ENCODE data around the gene TERT. TPM values are rescaled to one million over a fixed set of nuclear protein-coding genes. Genes with fewer than 3 reads are reported as not detected.

Gene TERT
- total and polyA plus RNA-seq, 2 of the 8 experiments (the other 6 are each of a cell fraction or from before 2014, with no cell fraction given), result 13.1 to 23.1 TPM

- Histone ChIP-seq H3K9ac (replicated peaks in 1 of 4; ENCODE audit: extremely low read depth in 1 of 4, low read depth in 3 of 4, low read length in 3 of 4) (no peak overlapping the region), H3K14ac (ENCODE audit: insufficient read length) (no peak overlapping the region), H3K36me3 (ENCODE audit: control insufficient read depth in 2 of 4, insufficient read depth in 4 of 4, low read length in 3 of 4) (peaks cover 0 to 12% (median 6%) of the 10 kb centered on the region in 4 experiments; a peak in 4 of 8 replicates), H3K79me1 (ENCODE audit: low read depth, low read length) (peaks cover 4% of the 10 kb centered on the region; the same call in 1 of the 2 replicates), H3K27ac (ENCODE audit: low read depth, low read length) (no peak overlapping the region), H3K23me2 (ENCODE audit: low read depth, low read length) (peaks cover 3% of the 10 kb centered on the region; the same call in 1 of the 2 replicates), H2BK15ac (ENCODE audit: low read length) (no peak overlapping the region), H3K27me3 (replicated peaks in 1 of 4; ENCODE audit: control insufficient read depth in 3 of 4, extremely low read depth in 1 of 4, insufficient read depth in 3 of 4, low read length in 3 of 4) (no peaks in the 10 kb centered on the region), H4K5ac (ENCODE audit: insufficient read length, low read depth, low read length) (no peak overlapping the region), H3K9me3 (ENCODE audit: insufficient read depth in 2 of 2, low read depth in 1 of 2, low read length in 1 of 2) (no peaks in the 10 kb centered on the region; a peak in 1 of 4 replicates), H4K8ac (ENCODE audit: extremely low read depth, insufficient read depth, low read length) (0 out of 2 replicates have a peak overlapping the region, but pooled peaks have one; percentile 89), H2AK5ac (ENCODE audit: low read depth, low read length) (no peak overlapping the region), H2BK20ac (ENCODE audit: low read length) (no peak overlapping the region), H4K91ac (replicated peaks; ENCODE audit: insufficient read length, low read length) (no peak overlapping the region), H3K4ac (replicated peaks; ENCODE audit: insufficient read length, low read depth, low read length) (no peak overlapping the region), H3K4me2 (ENCODE audit: insufficient read depth in 1 of 2, low read depth in 2 of 2, low read length in 2 of 2) (no peak overlapping the region), H3K18ac (ENCODE audit: extremely low read depth, low read length) (no peak overlapping the region), H4K20me1 (replicated peaks in 1 of 2; ENCODE audit: control insufficient read depth in 1 of 2, insufficient read depth in 2 of 2, low read length in 2 of 2) (peaks cover 0 to 9% of the 10 kb centered on the region in 2 experiments), H2BK12ac (ENCODE audit: low read depth, low read length) (no peak overlapping the region), H3K56ac (replicated peaks; ENCODE audit: insufficient read length, low read depth, low read length) (no peak overlapping the region), H3K23ac (ENCODE audit: insufficient read length) (no peak overlapping the region), H2BK120ac (replicated peaks; ENCODE audit: low read depth, low read length) (no peak overlapping the region), H2AFZ (ENCODE audit: low read length) (no peak overlapping the region), H3K4me1 (replicated peaks in 1 of 4; ENCODE audit: control insufficient read depth in 3 of 4, insufficient read depth in 4 of 4, low read length in 3 of 4) (no peaks in the 10 kb centered on the region), H3K79me2 (ENCODE audit: control insufficient read depth in 1 of 2, insufficient read depth in 2 of 2, low read length in 2 of 2) (peaks cover 3 to 12% of the 10 kb centered on the region in 2 experiments; a peak in 2 of 4 replicates), H3K4me3 (ENCODE audit: extremely low read depth in 1 of 4, insufficient read depth in 2 of 4, low read depth in 3 of 4, low read length in 4 of 4) (no peak overlapping the region), H2BK5ac (ENCODE audit: low read depth, low read length) (no peak overlapping the region)
- FAIRE-seq (no peak), DNase-seq (ENCODE audit: low read depth in 1 of 2, low spot score in 2 of 2) (no peak)
- no peak for TF ChIP-seq RFX5 (IDR thresholded peaks at IDR 0.05; ENCODE audit: borderline replicate concordance, low read depth, low read length)
- TF ChIP-seq CHD2 (IDR thresholded peaks at IDR 0.05; ENCODE audit: low read length), result no peak
- no peak for TF ChIP-seq HDAC6 (IDR thresholded peaks at IDR 0.05; ENCODE audit: low read depth, low read length)
- TF ChIP-seq, protein P1, sequence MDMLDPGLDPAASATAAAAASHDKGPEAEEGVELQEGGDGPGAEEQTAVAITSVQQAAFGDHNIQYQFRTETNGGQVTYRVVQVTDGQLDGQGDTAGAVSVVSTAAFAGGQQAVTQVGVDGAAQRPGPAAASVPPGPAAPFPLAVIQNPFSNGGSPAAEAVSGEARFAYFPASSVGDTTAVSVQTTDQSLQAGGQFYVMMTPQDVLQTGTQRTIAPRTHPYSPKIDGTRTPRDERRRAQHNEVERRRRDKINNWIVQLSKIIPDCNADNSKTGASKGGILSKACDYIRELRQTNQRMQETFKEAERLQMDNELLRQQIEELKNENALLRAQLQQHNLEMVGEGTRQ (IDR thresholded peaks at IDR 0.05; ENCODE audit: low read length), result no peak
- TF ChIP-seq SP2 (IDR thresholded peaks at IDR 0.05; ENCODE audit: low read length), result no peak
- no peak for TF ChIP-seq BRCA1 (IDR thresholded peaks at IDR 0.05; ENCODE audit: low read depth, low read length)
- no peak for TF ChIP-seq CTCF (IDR thresholded peaks at IDR 0.05; ENCODE audit: control extremely low read depth in 1 of 3, insufficient read depth in 1 of 3, low read depth in 1 of 3, low read length in 3 of 3)
- no peak for TF ChIP-seq SP1 (IDR thresholded peaks at IDR 0.05; ENCODE audit: low read depth, low read length)
- no peak for TF ChIP-seq NRF1 (IDR thresholded peaks at IDR 0.05; ENCODE audit: low read depth, low read length)
- TF ChIP-seq KDM4A (IDR thresholded peaks at IDR 0.05; ENCODE audit: low read depth, low read length, severe bottlenecking), result no peak
- no peak for TF ChIP-seq CHD1 (IDR thresholded peaks at IDR 0.05; ENCODE audit: low read depth, low read length)
- POLR2A ChIA-PET (ENCODE audit: partially characterized antibody), result no interaction called here
- CTCF ChIA-PET (ENCODE audit: partially characterized antibody), result no interaction called here
- WGBS, 2 experiments (ENCODE audit: extremely low coverage in 1 of 2, insufficient coverage in 1 of 2, insufficient read length in 1 of 2, insufficient replicate concordance in 2 of 2, low coverage in 1 of 2, low lambda C conversion rate in 2 of 2, missing lambda C conversion rate in 1 of 2), result 99% methylated on average over 15 of the region's 20 CpGs; no CpG with 5 or more reads in 1 of the 2 experiments
Observed at GRCh38 chr5:1273745-1274144, 21.1 kb downstream of the TERT start.
